Peyer's patch (tissue), 4 donors: ENCODE measurements around the gene DUSP1. TPM values are rescaled to one million over a fixed set of nuclear protein-coding genes. Genes with fewer than 3 reads are reported as not detected.

ENCODE experiments used
- DNase-seq, 3 donors: peaks; one replicate each; pipeline ENCODE4 v3.0.0-alpha.2; 2017 to 2019
- H3K27ac ChIP-seq, 4 donors: fragments of 200-600 bp; sonication (generic); one replicate each; pipeline ENCODE4 v1.5.1; 2016 to 2019
- H3K27me3 ChIP-seq, 2 donors: fragments of 200-600 bp; sonication (generic); one replicate each; pipeline ENCODE4 v1.5.1; 2019
- H3K36me3 ChIP-seq, 3 donors: fragments of 200-600 bp; sonication (generic); one replicate each; pipeline ENCODE4 v1.5.1; 2016 to 2019
- H3K4me1 ChIP-seq, 4 donors: fragments of 200-600 bp; sonication (generic); one replicate each; pipeline ENCODE4 v1.5.1; 2016 to 2019
- H3K4me3 ChIP-seq, 4 donors: fragments of 200-600 bp; sonication (generic); 1 replicate in 3 of 4; 2 replicates in 1 of 4; pipeline ENCODE4 v1.5.1; 2016 to 2019; ENCODE audit warnings: mild to moderate bottlenecking in 1 of 4
- H3K9me3 ChIP-seq, 4 donors: fragments of 200-600 bp; sonication (generic); one replicate each; pipeline ENCODE4 v1.5.1; 2016 to 2019; ENCODE audit warnings: mild to moderate bottlenecking in 1 of 4
- CTCF ChIP-seq, 6 experiments: fragments of 450-650 bp in 4 of 6; fragments of 200-600 bp in 2 of 6; sonication (generic) in 1 of 6; IDR thresholded peaks; one replicate each; pipeline ENCODE4 v1.5.1; 2017 to 2019; ENCODE audit warnings: antibody characterized with exemption in 6 of 6, mild to moderate bottlenecking in 3 of 6, moderate library complexity in 1 of 6
- POLR2A ChIP-seq, 2 donors: fragments of 450-650 bp; IDR thresholded peaks; one replicate each; pipeline ENCODE4 v1.5.1; 2017; ENCODE audit warnings: antibody characterized with exemption in 2 of 2, mild to moderate bottlenecking in 2 of 2, moderate library complexity in 2 of 2
- total RNA-seq, 4 donors: library from RNA; depleted of rRNA; stranded (reverse); fragments of >200 nt; gene quantifications; one replicate each; pipeline ENCODE4 v1.1.0, GENCODE V29; 2016

Gene DUSP1
- total RNA-seq, 4 donors from 2014 or later = 155 to 427 (median 285) TPM

DNA sequence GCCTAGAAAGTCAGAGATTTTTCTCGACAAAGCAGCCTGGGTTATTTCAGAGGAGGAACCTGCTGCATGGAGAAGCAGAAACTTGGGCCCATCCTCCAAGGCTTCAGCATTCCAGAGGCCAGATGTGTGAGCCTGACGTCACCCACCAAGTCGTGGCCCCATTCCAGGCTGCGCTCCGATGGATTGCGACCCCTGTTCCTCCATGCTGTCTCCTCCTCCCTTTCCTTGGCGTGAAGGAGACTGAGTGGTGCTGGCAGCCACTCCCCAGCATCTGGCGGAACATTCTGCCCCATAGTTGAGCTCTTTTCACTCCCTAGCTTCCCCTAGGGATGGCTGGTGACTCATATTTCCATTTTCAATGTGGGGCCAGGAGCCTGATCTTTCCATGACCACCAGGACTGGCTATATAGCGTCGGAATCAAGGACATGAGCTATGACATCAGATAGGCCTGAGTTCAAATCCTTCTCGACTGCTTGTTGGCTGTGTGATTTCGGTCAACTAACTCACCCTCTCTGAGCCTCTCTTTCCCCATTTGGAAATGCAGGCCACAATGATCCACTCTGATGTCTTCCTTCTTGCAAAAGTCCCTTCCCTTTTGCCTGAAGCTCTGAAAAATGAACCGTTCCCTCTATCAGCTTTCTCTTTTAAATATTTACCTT lies 24.5 kb upstream of the DUSP1 start:
- no peak overlapping the region for H3K4me3 ChIP-seq
- H3K27me3 ChIP-seq = no peaks in the 10 kb centered on the region
- H3K9me3 ChIP-seq = no peaks in the 10 kb centered on the region
- no peaks in the 10 kb centered on the region for H3K4me1 ChIP-seq
- DNase-seq = peak; percentile 28 to 88 (median 70)
- H3K27ac ChIP-seq = peak overlapping the region; percentile 32 to 79 (median 58)
- TF ChIP-seq CTCF (IDR thresholded peaks at IDR 0.05) (no peak), POLR2A (IDR thresholded peaks at IDR 0.05) (no peak)
- no peaks in the 10 kb centered on the region for H3K36me3 ChIP-seq

DNA sequence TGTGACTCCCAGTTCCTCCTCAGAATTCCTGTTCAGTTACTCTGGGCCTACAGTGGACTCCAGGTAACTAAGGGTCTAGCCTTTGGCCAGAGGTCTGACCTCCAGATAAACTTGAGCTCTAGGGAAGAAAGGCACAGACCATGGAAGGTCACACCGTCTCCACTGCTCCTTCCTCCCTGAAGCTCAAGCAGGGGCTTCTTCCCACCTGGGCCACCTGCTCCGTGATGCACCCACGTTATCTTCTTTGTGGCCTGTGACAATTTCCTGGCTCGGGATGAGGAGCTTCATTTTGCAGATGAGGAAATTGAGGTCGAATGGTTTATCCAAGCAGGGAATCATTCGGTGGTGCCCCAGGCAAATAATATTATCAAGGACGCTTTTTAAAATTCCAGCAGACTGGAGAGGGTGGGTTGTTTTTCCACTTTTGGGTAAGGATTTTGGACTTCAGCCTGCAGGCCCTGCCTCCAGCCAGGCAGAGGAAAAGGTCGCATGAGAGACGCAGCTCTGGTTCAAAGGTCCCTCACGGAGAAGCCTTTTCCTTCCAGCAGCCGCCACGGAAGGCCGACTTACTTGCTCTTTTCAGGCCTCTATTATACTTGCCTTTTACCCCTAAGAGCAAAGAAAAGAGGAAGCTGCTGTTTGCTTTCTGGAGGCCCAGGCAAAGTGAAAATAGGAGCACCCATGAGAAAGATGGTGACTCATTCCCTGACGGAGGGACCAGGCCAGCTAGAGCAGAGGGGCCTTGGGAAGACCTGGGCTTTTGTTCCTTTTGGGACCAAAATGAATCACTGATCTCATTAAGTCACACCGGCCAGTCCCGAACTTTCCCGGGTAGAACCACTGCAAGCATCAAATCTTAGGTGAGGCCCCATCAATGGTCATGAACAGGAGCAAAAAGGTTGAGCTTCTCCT lies 22.8 kb upstream of the DUSP1 start:
- Histone ChIP-seq H3K9me3 (no peaks in the 10 kb centered on the region), H3K4me1 (peaks cover 0 to 12% (median 7%) of the 10 kb centered on the region in 4 donors), H3K27me3 (no peaks in the 10 kb centered on the region), H3K27ac (peak overlapping the region; percentile 42 to 79 (median 64)), H3K4me3 (no peak overlapping the region), H3K36me3 (no peaks in the 10 kb centered on the region)
- TF ChIP-seq POLR2A (IDR thresholded peaks at IDR 0.05) = no peak
- DNase-seq = peak in 1 of 3 donors; percentile 49

DNA sequence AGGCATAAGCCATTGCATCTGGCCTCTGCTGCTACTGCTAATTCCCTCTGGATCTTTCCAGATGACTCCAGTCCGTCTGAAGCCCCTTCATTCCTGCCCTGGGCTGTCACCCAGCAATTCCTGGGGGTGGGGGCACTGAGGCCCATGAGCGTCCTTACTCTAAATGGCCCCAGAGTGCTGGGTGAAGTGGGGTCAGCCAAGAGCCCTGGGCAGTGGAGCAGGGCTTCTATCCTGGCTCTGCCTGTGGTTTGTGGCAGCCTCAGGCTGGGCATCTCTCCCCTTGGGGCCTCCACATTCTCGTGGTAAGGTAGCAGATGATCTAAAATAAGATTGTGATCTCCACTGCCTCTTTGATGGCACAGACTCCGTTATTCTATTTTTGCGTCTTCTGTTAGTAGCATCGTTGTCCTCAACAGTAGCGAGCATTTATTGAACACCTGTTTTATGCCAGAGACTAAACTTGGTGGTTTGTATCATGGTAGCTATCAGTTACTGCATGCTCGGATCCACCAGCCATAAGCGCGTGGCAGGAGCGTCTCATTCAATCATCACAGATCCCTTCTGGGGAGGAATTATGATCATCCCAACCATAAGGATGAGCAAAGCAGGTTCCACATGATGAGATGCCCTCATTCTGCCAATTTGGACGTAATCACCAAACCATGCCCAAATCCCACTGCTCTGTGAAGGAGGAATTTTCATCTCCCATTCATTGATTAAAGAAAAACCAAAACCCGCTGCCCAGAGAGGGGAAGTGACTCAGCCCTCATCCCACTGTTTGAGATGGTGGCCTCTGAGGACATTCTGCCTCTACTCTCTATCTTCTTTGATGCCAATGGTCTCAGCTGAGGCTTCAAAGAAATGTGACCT lies 21.9 kb upstream of the DUSP1 start:
- Histone ChIP-seq H3K27ac (peak overlapping the region in 1 of 4 donors; percentile 79), H3K4me1 (peaks cover 0 to 20% (median 9%) of the 10 kb centered on the region in 4 donors), H3K9me3 (no peaks in the 10 kb centered on the region), H3K4me3 (no peak overlapping the region), H3K36me3 (no peaks in the 10 kb centered on the region), H3K27me3 (no peaks in the 10 kb centered on the region)
- peak in 1 of 3 donors; percentile 43 for DNase-seq
- no peak for TF ChIP-seq POLR2A (IDR thresholded peaks at IDR 0.05)
- TF ChIP-seq CTCF (IDR thresholded peaks at IDR 0.05) = no peak

GRCh38 chr5:172791726-172792445 lies 20.9 kb upstream of the DUSP1 start:
- Histone ChIP-seq H3K4me3 (no peak overlapping the region), H3K27me3 (no peaks in the 10 kb centered on the region), H3K36me3 (no peaks in the 10 kb centered on the region), H3K4me1 (peaks cover 0 to 23% (median 9%) of the 10 kb centered on the region in 4 donors), H3K9me3 (no peaks in the 10 kb centered on the region), H3K27ac (no peak overlapping the region)
- peak in 1 of 3 donors; percentile 44 for DNase-seq
- TF ChIP-seq CTCF (IDR thresholded peaks at IDR 0.05) (no peak), POLR2A (IDR thresholded peaks at IDR 0.05) (no peak)

DNA sequence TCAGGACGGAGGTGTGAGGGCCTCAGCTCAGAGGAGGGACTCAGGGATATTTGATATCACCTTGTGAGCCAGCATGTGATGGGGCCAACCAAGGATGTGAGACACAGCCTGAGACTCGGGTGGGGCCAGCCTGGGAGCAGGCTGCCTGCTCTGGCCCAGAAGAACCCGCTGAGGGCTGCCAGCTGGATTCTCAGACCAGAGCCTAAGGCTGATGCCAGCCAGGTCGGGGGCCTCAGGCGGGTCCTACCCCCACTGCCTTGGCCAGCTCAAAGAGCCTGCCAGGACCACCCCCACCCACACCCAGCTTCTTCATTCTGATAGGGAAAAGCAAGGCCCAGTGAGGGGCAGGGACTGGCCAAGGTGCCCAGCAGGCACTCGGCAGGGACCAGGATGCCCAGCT lies 20.3 kb upstream of the DUSP1 start:
- DNase-seq = no peak
- H3K27ac ChIP-seq = no peak overlapping the region
- H3K36me3 ChIP-seq = no peaks in the 10 kb centered on the region
- peaks cover 0 to 23% (median 9%) of the 10 kb centered on the region in 4 donors for H3K4me1 ChIP-seq
- no peaks in the 10 kb centered on the region for H3K9me3 ChIP-seq
- no peak overlapping the region for H3K4me3 ChIP-seq
- TF ChIP-seq CTCF (IDR thresholded peaks at IDR 0.05) = no peak
- TF ChIP-seq POLR2A (IDR thresholded peaks at IDR 0.05) = no peak
- H3K27me3 ChIP-seq = no peaks in the 10 kb centered on the region
